Lower leg skin (tissue), 4 donors: Measurements from ENCODE around the gene GMPR. TPM values are rescaled to one million over a fixed set of nuclear protein-coding genes. Genes with fewer than 3 reads are reported as not detected.

Source experiments
- DNase-seq, 2 donors: peaks; one replicate each; pipeline ENCODE4 v3.0.0-alpha.2; 2019; ENCODE audit warnings: low spot score in 2 of 2
- H3K4me3 ChIP-seq: fragments of 200-600 bp; sonication (generic); 2 replicates; pipeline ENCODE4 v1.5.1; 2017; ENCODE audit warnings: mild to moderate bottlenecking, low read depth; ENCODE audit not compliant: poor library complexity, severe bottlenecking
- CTCF ChIP-seq, 3 donors: fragments of 450-650 bp; IDR thresholded peaks; one replicate each; pipeline ENCODE4 v1.5.1; 2016; ENCODE audit warnings: antibody characterized with exemption in 3 of 3, mild to moderate bottlenecking in 3 of 3, moderate library complexity in 2 of 3
- POLR2A ChIP-seq, 2 donors: fragments of 450-650 bp; IDR thresholded peaks; one replicate each; pipeline ENCODE4 v1.6.1; 2016 to 2017; ENCODE audit warnings: antibody characterized with exemption in 2 of 2, mild to moderate bottlenecking in 1 of 2, moderate library complexity in 1 of 2
- WGBS, 2 donors: methylation state at CpG; one replicate each; pipeline ENCODE4 v1.1.5; 2018; 5-methylcytosine and 5-hydroxymethylcytosine counted together
- intact Hi-C: fragments of 100-400 bp; cut with DNase I; formaldehyde crosslinking; loops from one replicate; pipeline ENCODE4 v1.15.0; 2023; ENCODE audit warnings: low total_unique reads
- total RNA-seq, 4 donors: library from RNA; depleted of rRNA; stranded (reverse); fragments of >200 nt; gene quantifications; one replicate each; pipeline ENCODE4 v1.1.0, GENCODE V29; 2016

Gene GMPR
- total RNA-seq, 4 donors from 2014 or later = 5.2 to 26.7 (median 10.6) TPM

DNA sequence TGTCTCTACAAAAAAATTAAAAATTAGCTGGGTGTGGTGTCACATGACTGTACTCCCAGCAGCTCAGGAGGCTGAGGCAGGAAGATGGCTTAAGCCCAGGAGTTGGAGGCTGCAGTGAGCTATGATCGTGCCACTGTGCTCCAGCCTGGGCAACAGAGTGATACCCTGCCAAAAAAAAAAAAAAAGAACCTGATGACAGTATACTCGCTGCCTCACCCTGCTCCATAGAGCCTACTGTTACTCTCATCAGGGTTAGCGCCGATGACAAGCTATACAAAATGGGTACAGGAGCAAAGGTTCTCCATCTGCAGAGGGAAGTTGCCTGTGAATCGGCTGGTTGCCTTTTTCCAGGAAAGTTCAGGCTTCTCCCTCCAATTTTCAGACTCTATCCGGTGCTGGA is 53.4 kb downstream of the GMPR start:
- DNase-seq = no peak
- TF ChIP-seq POLR2A (IDR thresholded peaks at IDR 0.05) = no peak
- TF ChIP-seq CTCF (IDR thresholded peaks at IDR 0.05) = no peak
- 70 to 80% methylated on average over 6 of the region's 6 CpGs for whole genome bisulfite sequencing, 2 donors
- intact Hi-C loops = no loop called here
- H3K4me3 ChIP-seq = no peak overlapping the region

- TF ChIP-seq CTCF (IDR thresholded peaks at IDR 0.05) (no peak), POLR2A (IDR thresholded peaks at IDR 0.05) (no peak)
- intact Hi-C loops = no loop called here
- no peak for DNase-seq
- H3K4me3 ChIP-seq = no peak overlapping the region
- 75 to 85% methylated on average over 5 of the region's 5 CpGs for WGBS, 2 donors
Measured at GRCh38 chr6:16292432-16292831, 54.0 kb downstream of the GMPR start.

DNA sequence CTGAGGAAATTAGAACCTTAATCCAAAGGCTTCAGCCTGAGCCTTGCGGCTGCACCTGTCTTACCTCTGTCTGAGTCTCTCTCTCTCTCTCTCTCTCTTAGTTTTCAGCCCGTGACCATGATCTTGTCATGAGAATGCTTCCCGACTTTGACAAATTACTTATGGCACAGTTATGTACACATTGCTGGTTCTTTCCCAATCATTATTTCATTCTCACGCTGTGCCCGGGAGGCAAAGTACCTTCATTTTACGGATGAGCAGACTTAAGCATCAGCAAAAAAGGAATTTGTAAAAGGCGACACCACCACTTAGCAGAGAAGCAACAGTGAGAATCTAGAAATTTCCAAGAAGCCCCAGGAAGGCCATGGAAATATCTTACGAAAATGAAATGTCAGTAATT is 54.6 kb downstream of the GMPR start:
- TF ChIP-seq POLR2A (IDR thresholded peaks at IDR 0.05) (no peak), CTCF (IDR thresholded peaks at IDR 0.05) (no peak)
- 56 to 70% methylated on average over 8 of the region's 8 CpGs for WGBS, 2 donors
- H3K4me3 ChIP-seq = no peak overlapping the region
- DNase-seq = no peak
- intact Hi-C loops = no loop called here

DNA sequence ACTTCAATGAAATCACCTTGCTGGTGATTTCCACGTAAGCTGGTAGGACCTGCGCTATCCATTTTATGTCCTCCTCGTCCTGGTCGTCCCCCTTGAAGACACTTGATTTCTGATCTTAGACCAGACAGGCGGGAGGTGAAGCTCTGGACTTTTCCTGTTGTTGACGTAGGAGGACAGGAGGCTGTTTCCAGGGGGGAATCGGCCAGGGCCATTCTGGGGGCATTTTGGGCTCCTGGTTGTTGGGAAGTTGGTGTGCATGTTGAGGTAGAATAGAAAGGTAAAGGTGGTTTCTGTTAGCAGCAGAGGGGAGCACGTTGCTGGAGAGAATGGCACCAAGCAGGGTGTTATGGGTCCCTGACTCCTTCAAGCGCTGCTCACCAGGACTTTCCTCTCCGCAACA is 56.0 kb downstream of the GMPR start:
- intact Hi-C loops = no loop called here
- 85 to 90% methylated on average over 10 of the region's 10 CpGs for WGBS, 2 donors
- TF ChIP-seq CTCF (IDR thresholded peaks at IDR 0.05) (no peak), POLR2A (IDR thresholded peaks at IDR 0.05) (no peak)
- no peak overlapping the region for H3K4me3 ChIP-seq
- DNase-seq = no peak

- DNase-seq = no peak
- intact Hi-C loops = no loop called here
- TF ChIP-seq CTCF (IDR thresholded peaks at IDR 0.05) (no peak), POLR2A (IDR thresholded peaks at IDR 0.05) (no peak)
- WGBS, 2 donors = 75 to 79% methylated on average over 15 of the region's 15 CpGs
- no peak overlapping the region for H3K4me3 ChIP-seq
Measured at GRCh38 chr6:16295060-16295459, 56.7 kb downstream of the GMPR start.

- WGBS, 2 donors = 90 to 92% methylated on average over 5 of the region's 5 CpGs
- intact Hi-C loops = no loop called here
Measured at GRCh38 chr6:16295471-16295870, 57.1 kb downstream of the GMPR start.

More at GRCh38 chr6:16295471-16295870, 57.1 kb downstream of the GMPR start:
- no peak for DNase-seq
- no peak overlapping the region for H3K4me3 ChIP-seq
- TF ChIP-seq CTCF (IDR thresholded peaks at IDR 0.05) = no peak
- TF ChIP-seq POLR2A (IDR thresholded peaks at IDR 0.05) = no peak
